ENCODE data around the gene ISYNA1. TPM values are rescaled to one million over a fixed set of nuclear protein-coding genes. Genes with fewer than 3 reads are reported as not detected.

The ISYNA1 gene
- total RNA-seq, 4 donors from 2014 or later: 15.8 to 38.9 (median 26.2) TPM

GRCh38 chr19:18443831-18444230 is 5.9 kb upstream of the ISYNA1 start:
- 89% methylated on average over 10 of the region's 11 CpGs for WGBS
- no peak for DNase-seq (ENCODE audit: extremely low spot score)
- Histone ChIP-seq H3K4me3 (no peak overlapping the region), H3K4me1 (peaks cover 0 to 26% (median 16%) of the 10 kb centered on the region in 4 donors), H3K27me3 (no peaks in the 10 kb centered on the region), H3K36me3 (peaks cover 34 to 60% (median 59%) of the 10 kb centered on the region in 4 donors), H3K9me3 (no peaks in the 10 kb centered on the region), H3K27ac (replicated peaks in 1 of 4) (no peak overlapping the region)
- intact Hi-C loops (cut with DNase I): no loop called here
- TF ChIP-seq EP300 (IDR thresholded peaks at IDR 0.05) (no peak), POLR2AphosphoS5 (IDR thresholded peaks at IDR 0.05) (no peak), POLR2A (IDR thresholded peaks at IDR 0.05; ENCODE audit: low read depth) (no peak)
- TF ChIP-seq, protein P1, sequence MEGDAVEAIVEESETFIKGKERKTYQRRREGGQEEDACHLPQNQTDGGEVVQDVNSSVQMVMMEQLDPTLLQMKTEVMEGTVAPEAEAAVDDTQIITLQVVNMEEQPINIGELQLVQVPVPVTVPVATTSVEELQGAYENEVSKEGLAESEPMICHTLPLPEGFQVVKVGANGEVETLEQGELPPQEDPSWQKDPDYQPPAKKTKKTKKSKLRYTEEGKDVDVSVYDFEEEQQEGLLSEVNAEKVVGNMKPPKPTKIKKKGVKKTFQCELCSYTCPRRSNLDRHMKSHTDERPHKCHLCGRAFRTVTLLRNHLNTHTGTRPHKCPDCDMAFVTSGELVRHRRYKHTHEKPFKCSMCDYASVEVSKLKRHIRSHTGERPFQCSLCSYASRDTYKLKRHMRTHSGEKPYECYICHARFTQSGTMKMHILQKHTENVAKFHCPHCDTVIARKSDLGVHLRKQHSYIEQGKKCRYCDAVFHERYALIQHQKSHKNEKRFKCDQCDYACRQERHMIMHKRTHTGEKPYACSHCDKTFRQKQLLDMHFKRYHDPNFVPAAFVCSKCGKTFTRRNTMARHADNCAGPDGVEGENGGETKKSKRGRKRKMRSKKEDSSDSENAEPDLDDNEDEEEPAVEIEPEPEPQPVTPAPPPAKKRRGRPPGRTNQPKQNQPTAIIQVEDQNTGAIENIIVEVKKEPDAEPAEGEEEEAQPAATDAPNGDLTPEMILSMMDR (IDR thresholded peaks at IDR 0.05): no peak

DNA sequence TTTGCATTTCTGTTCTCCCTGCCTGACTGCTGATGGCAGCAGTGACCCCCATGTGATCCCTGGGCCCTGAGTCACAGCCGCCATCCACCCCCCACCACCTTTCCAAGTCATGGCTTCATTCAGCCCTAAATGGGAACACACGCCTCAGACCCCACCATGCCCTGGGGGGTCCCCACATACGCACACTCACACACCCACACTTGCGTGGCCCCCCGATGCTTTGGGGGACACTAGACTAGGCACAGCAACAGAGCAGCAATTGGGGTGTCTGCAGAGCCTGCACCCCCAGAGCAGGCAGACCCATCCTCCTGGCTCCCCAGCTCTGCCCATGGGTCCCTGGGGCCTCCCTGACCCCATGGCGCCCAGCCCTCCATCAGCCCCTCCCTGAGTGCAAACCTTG is 5.5 kb upstream of the ISYNA1 start:
- H3K27me3 ChIP-seq: no peaks in the 10 kb centered on the region
- H3K27ac ChIP-seq (replicated peaks in 1 of 4): no peak overlapping the region
- intact Hi-C loops (cut with DNase I): no loop called here
- H3K9me3 ChIP-seq: no peaks in the 10 kb centered on the region
- H3K4me3 ChIP-seq: no peak overlapping the region
- DNase-seq (ENCODE audit: extremely low spot score): no peak
- peaks cover 3 to 30% (median 20%) of the 10 kb centered on the region in 4 donors for H3K4me1 ChIP-seq
- TF ChIP-seq, protein P1 (IDR thresholded peaks at IDR 0.05): no peak
- no peak for TF ChIP-seq POLR2AphosphoS5 (IDR thresholded peaks at IDR 0.05)
- WGBS: 90% methylated on average over 6 of the region's 6 CpGs
- peaks cover 34 to 56% (median 55%) of the 10 kb centered on the region in 4 donors for H3K36me3 ChIP-seq

DNA sequence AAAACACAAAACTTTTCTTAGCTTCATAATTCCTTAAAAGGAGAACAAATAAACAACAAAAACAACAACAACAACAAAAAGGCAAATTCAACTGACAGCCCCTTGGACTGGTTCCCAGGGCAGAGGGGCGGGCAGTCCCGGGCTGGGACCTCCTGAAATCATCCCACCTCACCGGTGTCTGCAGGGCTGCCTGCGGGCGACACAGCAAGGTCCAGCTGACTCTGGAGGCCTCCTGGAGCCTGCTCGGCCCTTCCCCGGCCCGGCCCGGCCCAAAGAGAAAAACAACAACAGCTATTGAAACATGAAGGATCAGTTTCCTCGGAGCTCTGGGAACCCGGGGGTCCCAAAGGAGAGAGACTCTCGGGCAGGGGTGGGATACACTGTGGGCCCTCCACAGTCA is 5.0 kb upstream of the ISYNA1 start:
- peaks cover 34 to 52% (median 51%) of the 10 kb centered on the region in 4 donors for H3K36me3 ChIP-seq
- H3K27me3 ChIP-seq: no peaks in the 10 kb centered on the region
- no peak overlapping the region for H3K4me3 ChIP-seq
- 89% methylated on average over 10 of the region's 12 CpGs for WGBS
- H3K4me1 ChIP-seq: peaks cover 8 to 34% (median 25%) of the 10 kb centered on the region in 4 donors
- no peak overlapping the region for H3K27ac ChIP-seq (replicated peaks in 1 of 4)
- TF ChIP-seq POLR2AphosphoS5 (IDR thresholded peaks at IDR 0.05): no peak
- intact Hi-C loops (cut with DNase I): no loop called here
- no peak for DNase-seq (ENCODE audit: extremely low spot score)
- no peaks in the 10 kb centered on the region for H3K9me3 ChIP-seq

- WGBS: 85% methylated on average over 5 of the region's 5 CpGs
- H3K4me3 ChIP-seq: no peak overlapping the region
- TF ChIP-seq POLR2AphosphoS5 (IDR thresholded peaks at IDR 0.05): no peak
- TF ChIP-seq POLR2A (IDR thresholded peaks at IDR 0.05; ENCODE audit: low read depth): no peak
- TF ChIP-seq, protein P1 (IDR thresholded peaks at IDR 0.05): no peak
- TF ChIP-seq EP300 (IDR thresholded peaks at IDR 0.05): no peak
- intact Hi-C loops (cut with DNase I): no loop called here
- DNase-seq (ENCODE audit: extremely low spot score): no peak
- no peaks in the 10 kb centered on the region for H3K9me3 ChIP-seq
- peaks cover 33 to 43% (median 42%) of the 10 kb centered on the region in 4 donors for H3K36me3 ChIP-seq
- H3K4me1 ChIP-seq: peaks cover 12 to 43% (median 33%) of the 10 kb centered on the region in 4 donors
- no peak overlapping the region for H3K27ac ChIP-seq (replicated peaks in 1 of 4)
- H3K27me3 ChIP-seq: no peaks in the 10 kb centered on the region
Measured at GRCh38 chr19:18441804-18442788, 4.2 kb upstream of the ISYNA1 start.

DNA sequence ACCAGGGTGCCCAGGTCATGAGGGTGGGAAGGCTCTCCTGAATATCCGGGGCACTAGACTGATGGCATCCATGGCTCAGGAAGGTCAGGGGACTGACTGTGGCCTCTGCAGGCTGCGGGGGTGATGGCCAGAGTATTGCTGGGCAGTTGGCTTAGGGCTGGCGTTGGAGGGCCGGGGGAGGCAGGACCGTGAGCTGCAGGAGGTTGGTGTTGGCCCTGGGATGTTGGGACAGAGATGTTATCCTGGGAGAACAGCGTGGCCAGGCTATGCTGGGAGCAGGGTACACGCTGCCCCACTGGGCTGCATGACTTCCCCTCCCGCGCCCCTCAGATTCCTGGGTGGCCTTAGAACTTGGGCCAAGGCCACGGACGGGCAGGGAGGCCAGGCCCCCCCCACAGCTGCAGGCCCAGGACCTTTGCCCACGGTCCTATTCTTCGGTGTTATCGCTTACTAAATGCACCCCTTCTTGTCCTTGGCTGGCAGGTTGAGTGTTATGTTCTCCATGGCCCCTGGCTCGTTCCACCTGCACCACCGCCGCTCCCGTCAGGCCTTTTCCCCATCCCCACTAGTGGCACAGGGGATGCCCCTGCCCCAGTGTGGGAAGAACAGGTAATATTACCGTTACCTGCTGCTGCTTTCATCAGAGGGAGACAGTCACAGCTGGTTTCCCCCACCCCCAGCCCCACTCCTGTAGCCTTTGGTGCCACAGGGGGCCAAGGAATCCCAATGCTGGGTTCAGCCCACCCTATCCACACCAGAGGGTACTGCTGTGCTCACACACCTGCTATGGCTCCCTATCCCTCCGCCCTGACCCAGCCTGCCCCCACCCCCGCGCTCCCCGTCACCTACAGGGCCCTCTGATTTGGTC is 3.2 kb upstream of the ISYNA1 start:
- H3K36me3 ChIP-seq: peaks cover 26 to 34% (median 34%) of the 10 kb centered on the region in 4 donors
- peaks cover 16 to 51% (median 41%) of the 10 kb centered on the region in 4 donors for H3K4me1 ChIP-seq
- H3K9me3 ChIP-seq: no peaks in the 10 kb centered on the region
- intact Hi-C loops (cut with DNase I): no loop called here
- 80% methylated on average over 17 of the region's 23 CpGs for WGBS
- no peaks in the 10 kb centered on the region for H3K27me3 ChIP-seq
- peak overlapping the region in 1 of 4 donors; percentile 34 for H3K27ac ChIP-seq (replicated peaks in 1 of 4)
- DNase-seq (ENCODE audit: extremely low spot score): no peak
- H3K4me3 ChIP-seq: no peak overlapping the region
- no peak for TF ChIP-seq POLR2A (IDR thresholded peaks at IDR 0.05; ENCODE audit: low read depth)
- no peak for TF ChIP-seq POLR2AphosphoS5 (IDR thresholded peaks at IDR 0.05)
- TF ChIP-seq, protein P1 (IDR thresholded peaks at IDR 0.05): no peak
- no peak for TF ChIP-seq EP300 (IDR thresholded peaks at IDR 0.05)

Data from esophagus muscularis mucosa (tissue), 4 donors.